ENCODE measurements around the gene KCNK16. TPM values are rescaled to one million over a fixed set of nuclear protein-coding genes. Genes with fewer than 3 reads are reported as not detected.

The KCNK16 gene
- total RNA-seq, 4 donors from 2014 or later, result not detected

GRCh38 chr6:39335780-39336545 lies 13.5 kb upstream of the KCNK16 start:
- WGBS, 2 donors, result 27 to 55% methylated on average over 5 of the region's 5 CpGs
- Histone ChIP-seq H3K27me3 (peaks cover 0 to 9% (median 0%) of the 10 kb centered on the region in 4 donors), H3K27ac (no peak overlapping the region)

GRCh38 chr6:39333644-39334438 lies 11.3 kb upstream of the KCNK16 start:
- DNase-seq, result no peak
- Histone ChIP-seq H3K27me3 (peaks cover 0 to 5% (median 0%) of the 10 kb centered on the region in 4 donors), H3K9me3 (no peaks in the 10 kb centered on the region), H3K4me3 (no peak overlapping the region), H3K4me1 (peaks cover 0 to 22% (median 0%) of the 10 kb centered on the region in 3 donors), H3K36me3 (no peaks in the 10 kb centered on the region), H3K27ac (no peak overlapping the region)
- 78 to 80% methylated on average over 7 of the region's 7 CpGs for WGBS, 2 donors
- no peak for TF ChIP-seq CTCF (IDR thresholded peaks at IDR 0.05)
- no peak for TF ChIP-seq POLR2A (IDR thresholded peaks at IDR 0.05)
- intact Hi-C loops (cut with DNase I), result no loop called here

More at GRCh38 chr6:39335780-39336545, 13.5 kb upstream of the KCNK16 start:
- Histone ChIP-seq H3K4me3 (no peak overlapping the region), H3K4me1 (peaks cover 0 to 37% (median 0%) of the 10 kb centered on the region in 3 donors), H3K9me3 (no peaks in the 10 kb centered on the region), H3K36me3 (no peaks in the 10 kb centered on the region)
- DNase-seq, result no peak
- intact Hi-C loops (cut with DNase I), result no loop called here
- TF ChIP-seq CTCF (IDR thresholded peaks at IDR 0.05), result no peak
- TF ChIP-seq POLR2A (IDR thresholded peaks at IDR 0.05), result no peak

- DNase-seq, result no peak
- TF ChIP-seq CTCF (IDR thresholded peaks at IDR 0.05) (no peak), POLR2A (IDR thresholded peaks at IDR 0.05) (no peak)
- intact Hi-C loops (cut with DNase I), result no loop called here
- H3K4me3 ChIP-seq, result no peak overlapping the region
- peaks cover 0 to 7% (median 0%) of the 10 kb centered on the region in 3 donors for H3K4me1 ChIP-seq
- WGBS, 2 donors, result 31 to 40% methylated on average over 3 of the region's 3 CpGs
- peaks cover 0 to 18% (median 0%) of the 10 kb centered on the region in 4 donors for H3K27me3 ChIP-seq
- H3K9me3 ChIP-seq, result no peaks in the 10 kb centered on the region
- H3K36me3 ChIP-seq, result no peaks in the 10 kb centered on the region
- H3K27ac ChIP-seq, result no peak overlapping the region
Observed at GRCh38 chr6:39330476-39330875, 8.0 kb upstream of the KCNK16 start.

- H3K4me3 ChIP-seq, result no peak overlapping the region
- TF ChIP-seq CTCF (IDR thresholded peaks at IDR 0.05) (no peak), POLR2A (IDR thresholded peaks at IDR 0.05) (no peak)
- intact Hi-C loops (cut with DNase I), result no loop called here
- no peak for DNase-seq
- H3K27ac ChIP-seq, result no peak overlapping the region
- WGBS, 2 donors, result 46 to 50% methylated on average over 3 of the region's 3 CpGs
- H3K27me3 ChIP-seq, result peaks cover 0 to 18% (median 0%) of the 10 kb centered on the region in 4 donors
- H3K4me1 ChIP-seq, result peaks cover 0 to 7% (median 0%) of the 10 kb centered on the region in 3 donors
- H3K36me3 ChIP-seq, result no peaks in the 10 kb centered on the region
- no peaks in the 10 kb centered on the region for H3K9me3 ChIP-seq
Observed at GRCh38 chr6:39330057-39330456, 7.6 kb upstream of the KCNK16 start.

- no peak overlapping the region for H3K27ac ChIP-seq
- H3K27me3 ChIP-seq, result peaks cover 0 to 21% (median 0%) of the 10 kb centered on the region in 4 donors
- no peaks in the 10 kb centered on the region for H3K36me3 ChIP-seq
- H3K4me1 ChIP-seq, result peaks cover 0 to 7% (median 0%) of the 10 kb centered on the region in 3 donors
- no peak overlapping the region for H3K4me3 ChIP-seq
- TF ChIP-seq POLR2A (IDR thresholded peaks at IDR 0.05) (no peak), CTCF (IDR thresholded peaks at IDR 0.05) (no peak)
- DNase-seq, result no peak
- intact Hi-C loops (cut with DNase I), result no loop called here
- H3K9me3 ChIP-seq, result no peaks in the 10 kb centered on the region
- 91% methylated on average over 7 to 8 of the region's 12 CpGs for WGBS, 2 donors
Observed at GRCh38 chr6:39328066-39328465, 5.6 kb upstream of the KCNK16 start.
